IPS-18a (cell line): Measurements from ENCODE around the gene ZNF256.
A peak's percentile ranks its signal among the peaks of the same experiment; 100 is the strongest.
"Not testable (repeated sequence)": the region's sequence is repeated elsewhere in the genome, so short reads cannot be mapped to it uniquely, and the experiment has no call there.

ENCODE experiments used
- H3K27ac ChIP-seq: one replicate; pipeline ENCODE4 v1.5.1; 2013; ENCODE audit warnings: low read length
- H3K27me3 ChIP-seq: one replicate; pipeline ENCODE4 v1.6.1; 2013; ENCODE audit warnings: mild to moderate bottlenecking, low read length; ENCODE audit not compliant: control insufficient read depth, insufficient read depth
- H3K36me3 ChIP-seq: one replicate; pipeline ENCODE4 v1.6.1; 2013; ENCODE audit warnings: low read depth, low read length; ENCODE audit not compliant: control insufficient read depth
- H3K4me1 ChIP-seq: one replicate; pipeline ENCODE4 v1.6.1; 2013; ENCODE audit warnings: low read depth, low read length; ENCODE audit not compliant: control insufficient read depth
- H3K4me3 ChIP-seq: one replicate; pipeline ENCODE4 v1.5.1; 2013; ENCODE audit warnings: low read length
- H3K9ac ChIP-seq: one replicate; pipeline ENCODE4 v1.6.1; 2013; ENCODE audit warnings: mild to moderate bottlenecking, low read length, moderate library complexity
- H3K9me3 ChIP-seq: one replicate; pipeline ENCODE4 v1.6.1; 2013; ENCODE audit warnings: low read depth, low read length; ENCODE audit not compliant: control insufficient read depth

The ZNF256 gene

GRCh38 chr19:57935731-57936130 is 11.8 kb downstream of the ZNF256 start:
- Histone ChIP-seq H3K4me3 (peak overlapping the region; percentile 97), H3K9ac (no peak overlapping the region), H3K27ac (no peak overlapping the region), H3K36me3 (peaks cover 22% of the 10 kb centered on the region), H3K9me3 (no peaks in the 10 kb centered on the region), H3K27me3 (no peaks in the 10 kb centered on the region), H3K4me1 (peaks cover 6% of the 10 kb centered on the region)

DNA sequence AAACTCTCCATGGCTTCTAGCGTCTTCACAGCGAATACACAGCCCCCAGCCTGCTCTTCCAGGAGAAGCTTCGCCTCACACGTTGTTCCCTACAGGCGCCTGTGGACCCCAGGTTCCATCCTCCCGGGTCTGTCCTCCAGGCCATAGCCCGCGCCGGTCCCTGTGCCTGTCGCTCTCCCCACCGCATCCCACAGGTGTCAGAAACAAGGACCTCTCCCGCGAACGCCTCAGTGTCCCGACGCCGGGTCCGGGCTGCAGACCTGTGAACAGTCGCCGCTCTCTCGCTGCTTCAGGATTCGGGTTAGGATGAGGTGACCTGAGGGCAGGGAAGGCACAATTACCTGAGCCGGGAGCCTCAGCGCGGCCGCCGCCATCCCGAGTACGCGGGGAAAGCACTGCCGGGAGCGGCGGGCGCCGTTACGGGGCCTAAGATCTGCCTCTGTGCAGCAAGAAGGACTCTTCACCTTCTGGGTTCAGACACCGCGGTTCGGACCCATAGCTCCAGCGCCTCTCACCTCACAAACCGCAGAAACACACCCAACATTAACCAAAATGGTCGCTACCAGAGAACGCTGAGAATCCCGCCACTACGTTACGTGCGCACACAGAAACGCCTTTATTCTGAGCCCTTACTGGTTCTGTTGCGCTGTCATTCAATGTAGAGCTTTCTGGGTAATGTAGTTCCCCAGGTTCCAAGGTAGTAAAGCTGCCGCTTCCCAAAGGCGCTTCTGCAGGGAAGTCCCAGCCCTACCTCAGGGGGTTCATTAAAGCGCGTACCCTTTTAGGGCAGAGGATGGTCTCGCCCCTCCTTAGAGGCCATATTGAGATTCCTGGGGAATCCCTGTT is 12.5 kb downstream of the ZNF256 start, which contains the start of gene ZNF418:
Gene ZNF418, minus strand, starts transcription at position 583 of the 846 bp plus-strand sequence. CDS start 1,580 bp downstream, outside the sequence.
- H3K27ac ChIP-seq = peak within 1 kb of the TSS; percentile 92
- H3K9ac ChIP-seq = peak within 1 kb of the TSS; percentile 98
- H3K4me1 ChIP-seq = peaks cover 6% of the 10 kb centered on the region
- H3K9me3 ChIP-seq = no peaks in the 10 kb centered on the region
- H3K4me3 ChIP-seq = peak within 1 kb of the TSS; percentile 97
- H3K27me3 ChIP-seq = no peaks in the 10 kb centered on the region
- H3K36me3 ChIP-seq = peaks cover 25% of the 10 kb centered on the region

GRCh38 chr19:57927587-57927986 is 19.9 kb downstream of the ZNF256 start:
- peaks cover 73% of the 10 kb centered on the region for H3K36me3 ChIP-seq
- no peak overlapping the region for H3K27ac ChIP-seq
- H3K9me3 ChIP-seq = peaks cover 34% of the 10 kb centered on the region
- no peaks in the 10 kb centered on the region for H3K27me3 ChIP-seq
- no peak overlapping the region for H3K4me3 ChIP-seq
- H3K4me1 ChIP-seq = no peaks in the 10 kb centered on the region
- no peak overlapping the region for H3K9ac ChIP-seq

DNA sequence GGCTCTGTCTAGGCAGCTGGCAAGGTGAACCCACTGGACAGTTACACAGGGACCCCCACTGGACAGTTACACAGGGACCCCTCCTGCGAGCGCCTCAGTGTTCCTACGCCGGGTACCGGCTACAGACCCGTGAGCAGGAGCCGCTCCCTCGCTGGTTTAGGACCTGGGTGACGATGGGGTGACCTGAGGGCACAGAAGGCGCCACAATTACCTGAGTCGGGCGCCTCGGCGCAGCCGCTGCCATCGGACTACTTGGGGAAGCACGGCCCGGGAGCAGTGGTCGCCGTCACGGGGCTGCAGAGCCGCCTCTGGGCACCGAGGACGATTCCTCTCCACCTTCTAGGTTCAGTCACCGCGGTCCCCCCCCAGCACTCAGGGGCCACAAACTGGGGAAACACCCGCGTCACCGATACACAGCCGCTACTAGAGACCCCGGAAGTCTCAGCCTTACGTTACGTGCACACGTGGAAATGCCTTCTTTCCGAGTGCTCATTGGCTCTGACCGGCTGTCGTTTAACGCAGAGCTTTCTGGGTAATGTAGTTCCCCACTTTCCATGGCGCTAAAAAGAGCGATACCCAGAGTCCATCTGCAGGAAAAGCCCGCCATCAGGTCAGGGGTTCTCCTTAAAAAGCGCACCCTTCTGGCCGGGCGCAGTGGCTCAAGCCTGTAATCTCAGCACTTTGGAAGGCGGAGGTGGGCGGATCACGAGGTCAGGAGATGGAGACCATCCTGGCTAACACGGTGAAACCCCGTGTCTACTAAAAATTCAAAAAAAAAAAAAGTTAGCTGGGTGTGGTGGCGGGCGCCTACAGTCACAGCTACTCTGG is 31.1 kb downstream of the ZNF256 start, which contains the start of gene ZNF417:
Gene ZNF417, minus strand, starts transcription at position 425 of the 828 bp plus-strand sequence. Its CDS starts 181 bp downstream, at position 244.
- not testable (repeated sequence) for H3K4me1 ChIP-seq, H3K9me3 ChIP-seq, H3K27me3 ChIP-seq
- Histone ChIP-seq H3K36me3 (peaks cover 22% of the 10 kb centered on the region), H3K4me3 (peak within 1 kb of the TSS; percentile 96), H3K27ac (peak within 1 kb of the TSS; percentile 68), H3K9ac (peak within 1 kb of the TSS; percentile 89)

DNA sequence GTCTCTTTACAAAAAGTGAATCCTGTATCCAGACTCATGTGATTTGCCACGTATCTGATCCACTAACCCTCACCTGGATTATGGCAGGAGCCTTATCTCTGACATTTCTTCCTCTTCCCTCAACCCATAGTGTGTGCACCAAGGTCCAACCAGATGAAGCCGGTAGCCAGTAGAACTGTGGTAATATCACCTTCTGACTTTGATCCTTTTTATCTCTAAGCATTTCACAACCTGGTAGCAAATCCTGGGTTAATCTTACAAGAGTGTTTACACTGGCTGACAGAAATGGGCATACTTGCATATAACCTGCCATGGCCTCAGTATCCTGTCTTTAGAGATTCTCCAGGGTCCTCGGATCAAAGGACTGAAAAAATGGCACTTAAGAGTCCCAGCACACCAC is 33.0 kb downstream of the ZNF256 start:
- H3K36me3 ChIP-seq = peaks cover 25% of the 10 kb centered on the region
- H3K9me3 ChIP-seq = no peaks in the 10 kb centered on the region

GRCh38 chr19:57907394-57907793 is 40.1 kb downstream of the ZNF256 start:
- Histone ChIP-seq H3K36me3 (peaks cover 40% of the 10 kb centered on the region), H3K27me3 (no peaks in the 10 kb centered on the region), H3K9me3 (no peaks in the 10 kb centered on the region), H3K4me3 (no peak overlapping the region), H3K4me1 (no peaks in the 10 kb centered on the region), H3K27ac (no peak overlapping the region), H3K9ac (no peak overlapping the region)

More for the DNA sequence above, 33.0 kb downstream of the ZNF256 start:
- Histone ChIP-seq H3K9ac (no peak overlapping the region), H3K4me3 (no peak overlapping the region), H3K4me1 (no peaks in the 10 kb centered on the region), H3K27me3 (no peaks in the 10 kb centered on the region), H3K27ac (no peak overlapping the region)

- Histone ChIP-seq H3K4me1 (no peaks in the 10 kb centered on the region), H3K9me3 (no peaks in the 10 kb centered on the region), H3K36me3 (peaks cover 21% of the 10 kb centered on the region), H3K27me3 (no peaks in the 10 kb centered on the region), H3K4me3 (no peak overlapping the region), H3K27ac (no peak overlapping the region), H3K9ac (no peak overlapping the region)
Measured at GRCh38 chr19:57905258-57905657, 42.2 kb downstream of the ZNF256 start.

GRCh38 chr19:57903618-57904184 is 43.8 kb downstream of the ZNF256 start:
- H3K9ac ChIP-seq = no peak overlapping the region
- H3K4me3 ChIP-seq = no peak overlapping the region
- no peak overlapping the region for H3K27ac ChIP-seq
- H3K36me3 ChIP-seq = peaks cover 15% of the 10 kb centered on the region
- H3K9me3 ChIP-seq = no peaks in the 10 kb centered on the region
- H3K4me1 ChIP-seq = no peaks in the 10 kb centered on the region
- H3K27me3 ChIP-seq = no peaks in the 10 kb centered on the region

GRCh38 chr19:57900311-57900710 is 47.2 kb downstream of the ZNF256 start:
- H3K4me1 ChIP-seq = no peaks in the 10 kb centered on the region
- H3K27me3 ChIP-seq = no peaks in the 10 kb centered on the region
- H3K36me3 ChIP-seq = no peaks in the 10 kb centered on the region
- no peak overlapping the region for H3K27ac ChIP-seq
- no peak overlapping the region for H3K4me3 ChIP-seq
- no peaks in the 10 kb centered on the region for H3K9me3 ChIP-seq
- no peak overlapping the region for H3K9ac ChIP-seq
